ENCODE results near the gene VILL.

DNA sequence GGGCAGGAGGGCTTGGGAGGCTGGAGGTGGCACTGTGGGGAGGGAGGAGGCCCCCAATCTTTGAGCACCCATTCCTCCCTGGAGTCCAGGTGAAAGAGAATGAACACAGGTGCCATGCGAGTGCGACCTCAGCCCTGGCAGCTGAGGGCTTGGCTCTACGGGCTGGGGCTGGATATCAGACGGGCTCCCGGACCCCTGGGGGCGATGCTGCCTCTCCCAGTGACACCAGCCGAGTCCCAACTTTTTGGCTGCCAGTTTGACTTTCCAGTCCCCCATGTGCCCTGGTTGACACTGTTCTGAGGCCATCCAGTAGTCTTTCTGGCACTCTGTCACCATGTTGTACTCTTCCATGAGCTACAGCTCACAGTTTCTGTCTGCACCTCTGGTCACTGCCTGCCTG, 1.2 kb downstream of the VILL start:
- TF ChIP-seq, protein P1, sequence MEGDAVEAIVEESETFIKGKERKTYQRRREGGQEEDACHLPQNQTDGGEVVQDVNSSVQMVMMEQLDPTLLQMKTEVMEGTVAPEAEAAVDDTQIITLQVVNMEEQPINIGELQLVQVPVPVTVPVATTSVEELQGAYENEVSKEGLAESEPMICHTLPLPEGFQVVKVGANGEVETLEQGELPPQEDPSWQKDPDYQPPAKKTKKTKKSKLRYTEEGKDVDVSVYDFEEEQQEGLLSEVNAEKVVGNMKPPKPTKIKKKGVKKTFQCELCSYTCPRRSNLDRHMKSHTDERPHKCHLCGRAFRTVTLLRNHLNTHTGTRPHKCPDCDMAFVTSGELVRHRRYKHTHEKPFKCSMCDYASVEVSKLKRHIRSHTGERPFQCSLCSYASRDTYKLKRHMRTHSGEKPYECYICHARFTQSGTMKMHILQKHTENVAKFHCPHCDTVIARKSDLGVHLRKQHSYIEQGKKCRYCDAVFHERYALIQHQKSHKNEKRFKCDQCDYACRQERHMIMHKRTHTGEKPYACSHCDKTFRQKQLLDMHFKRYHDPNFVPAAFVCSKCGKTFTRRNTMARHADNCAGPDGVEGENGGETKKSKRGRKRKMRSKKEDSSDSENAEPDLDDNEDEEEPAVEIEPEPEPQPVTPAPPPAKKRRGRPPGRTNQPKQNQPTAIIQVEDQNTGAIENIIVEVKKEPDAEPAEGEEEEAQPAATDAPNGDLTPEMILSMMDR (IDR thresholded peaks at IDR 0.05) = no peak
- TF ChIP-seq POLR2A (IDR thresholded peaks at IDR 0.05) = no peak
